Measurements from ENCODE around the gene ANGPTL2.

Gene ANGPTL2

GRCh38 chr9:127045148-127045547 is 77.3 kb downstream of the ANGPTL2 start:
- DNase-seq, result no peak

- no peak for DNase-seq
These were observed 82.9 kb downstream of the ANGPTL2 start for GRCh38 chr9:127039492-127039891.

- no peak for DNase-seq
These were observed 83.9 kb downstream of the ANGPTL2 start for GRCh38 chr9:127038531-127038930.
